ENCODE data around the gene TTK.
"Not testable (repeated sequence)": the region's sequence is repeated elsewhere in the genome, so short reads cannot be mapped to it uniquely, and the experiment has no call there.

Gene TTK

DNA sequence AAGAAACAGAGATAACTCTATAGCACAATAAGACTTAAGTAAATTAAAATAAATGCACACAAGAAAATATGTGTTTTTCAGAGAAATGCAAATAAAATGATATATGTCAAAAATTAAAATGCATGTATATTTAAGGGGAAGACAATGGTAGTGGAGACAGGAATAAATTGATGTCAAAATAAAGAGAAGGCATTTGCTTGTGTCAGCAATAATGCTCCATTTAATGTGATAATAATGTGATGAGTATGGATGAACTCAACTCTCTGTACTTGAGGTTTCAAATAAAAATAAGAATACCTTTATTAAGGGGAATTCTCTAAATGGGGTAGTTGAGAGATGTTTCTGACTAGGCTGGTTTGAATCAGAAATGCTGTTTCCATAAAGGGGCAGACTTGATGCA, 56.3 kb downstream of the TTK start:
- H3K4me1 ChIP-seq (ENCODE audit: insufficient read depth, low read length) = no peaks in the 10 kb centered on the region
- no peak overlapping the region for H3K4me3 ChIP-seq (ENCODE audit: low read length)
- H3K36me3 ChIP-seq (ENCODE audit: insufficient read depth, low read length) = no peaks in the 10 kb centered on the region
- H3K27me3 ChIP-seq (ENCODE audit: insufficient read depth, low read length) = no peaks in the 10 kb centered on the region
- H2AFZ ChIP-seq (ENCODE audit: low read depth, low read length) = no peak overlapping the region
- H3K9me3 ChIP-seq (ENCODE audit: low read length) = no peaks in the 10 kb centered on the region

- not testable (repeated sequence) for H3K9me3 ChIP-seq (ENCODE audit: low read length); H3K27me3 ChIP-seq (ENCODE audit: insufficient read depth, low read length); H3K4me3 ChIP-seq (ENCODE audit: low read length); H3K4me1 ChIP-seq (ENCODE audit: insufficient read depth, low read length); H2AFZ ChIP-seq (ENCODE audit: low read depth, low read length); H3K36me3 ChIP-seq (ENCODE audit: insufficient read depth, low read length)
Observed at GRCh38 chr6:80068146-80068545, 63.7 kb downstream of the TTK start.

DNA sequence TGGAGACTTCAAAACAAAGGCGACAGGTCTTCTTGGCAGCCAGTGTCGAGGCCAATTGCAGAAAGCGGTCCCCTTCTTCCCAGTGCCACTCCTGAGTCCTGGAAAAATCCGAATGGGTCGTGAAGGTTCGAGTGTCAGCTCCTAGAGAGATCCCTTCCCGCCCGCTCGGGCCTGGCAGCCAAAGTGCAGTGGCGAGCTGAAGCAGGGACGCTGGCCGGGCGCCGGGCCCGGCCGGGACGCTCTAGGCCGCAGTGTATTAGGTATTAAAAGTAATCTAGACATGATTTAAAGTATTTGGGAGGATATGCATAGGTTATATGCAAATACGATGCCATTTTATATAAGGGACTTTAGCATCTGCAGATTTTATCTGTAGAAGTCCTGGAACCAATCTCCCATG, 66.0 kb downstream of the TTK start:
- H3K4me3 ChIP-seq (ENCODE audit: low read length); H2AFZ ChIP-seq (ENCODE audit: low read depth, low read length); H3K4me1 ChIP-seq (ENCODE audit: insufficient read depth, low read length); H3K36me3 ChIP-seq (ENCODE audit: insufficient read depth, low read length); H3K9me3 ChIP-seq (ENCODE audit: low read length); H3K27me3 ChIP-seq (ENCODE audit: insufficient read depth, low read length): not testable (repeated sequence)

DNA sequence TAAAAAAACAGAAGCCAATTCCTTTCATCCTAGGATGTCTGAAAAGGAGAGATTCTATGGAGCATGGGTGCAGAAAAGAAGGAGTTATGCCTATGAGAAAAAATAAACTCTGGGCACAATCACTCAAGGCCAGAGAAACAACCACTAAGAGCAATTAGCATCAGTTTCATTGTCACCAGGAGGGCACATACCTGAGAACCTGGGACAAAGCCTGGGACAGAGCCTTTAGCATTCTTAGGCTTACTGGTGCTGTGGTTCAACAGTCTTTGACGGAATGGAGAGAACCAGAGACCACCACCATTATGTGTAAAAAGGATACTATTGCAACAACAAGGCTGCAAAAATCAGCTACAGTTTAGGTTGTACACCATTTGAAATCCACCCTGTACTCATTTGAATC, 72.6 kb downstream of the TTK start:
- Histone ChIP-seq H3K4me1 (ENCODE audit: insufficient read depth, low read length) (no peaks in the 10 kb centered on the region), H3K4me3 (ENCODE audit: low read length) (no peak overlapping the region), H3K27me3 (ENCODE audit: insufficient read depth, low read length) (no peaks in the 10 kb centered on the region), H3K36me3 (ENCODE audit: insufficient read depth, low read length) (no peaks in the 10 kb centered on the region), H2AFZ (ENCODE audit: low read depth, low read length) (no peak overlapping the region), H3K9me3 (ENCODE audit: low read length) (no peaks in the 10 kb centered on the region)

- no peaks in the 10 kb centered on the region for H3K4me1 ChIP-seq (ENCODE audit: insufficient read depth, low read length)
- no peaks in the 10 kb centered on the region for H3K9me3 ChIP-seq (ENCODE audit: low read length)
- no peak overlapping the region for H3K4me3 ChIP-seq (ENCODE audit: low read length)
- no peak overlapping the region for H2AFZ ChIP-seq (ENCODE audit: low read depth, low read length)
- H3K27me3 ChIP-seq (ENCODE audit: insufficient read depth, low read length) = peaks cover 2% of the 10 kb centered on the region
- no peaks in the 10 kb centered on the region for H3K36me3 ChIP-seq (ENCODE audit: insufficient read depth, low read length)
Observed at GRCh38 chr6:80088637-80089036, 84.2 kb downstream of the TTK start.

- peaks cover 2% of the 10 kb centered on the region for H3K27me3 ChIP-seq (ENCODE audit: insufficient read depth, low read length)
- no peaks in the 10 kb centered on the region for H3K36me3 ChIP-seq (ENCODE audit: insufficient read depth, low read length)
- H2AFZ ChIP-seq (ENCODE audit: low read depth, low read length) = no peak overlapping the region
- H3K4me1 ChIP-seq (ENCODE audit: insufficient read depth, low read length) = no peaks in the 10 kb centered on the region
- H3K4me3 ChIP-seq (ENCODE audit: low read length) = no peak overlapping the region
- H3K9me3 ChIP-seq (ENCODE audit: low read length) = no peaks in the 10 kb centered on the region
Observed at GRCh38 chr6:80091506-80091905, 87.1 kb downstream of the TTK start.

Data from neuron (in vitro differentiated cells).